Transverse colon (tissue), 4 donors: ENCODE data around the gene MIDN. TPM values are rescaled to one million over a fixed set of nuclear protein-coding genes. Genes with fewer than 3 reads are reported as not detected.

Experiments used
- DNase-seq: peaks from one replicate; pipeline ENCODE4 v3.0.0-alpha.2; 2019
- H3K27ac ChIP-seq, 4 donors: fragments of 200-600 bp; sonication (generic); 2 replicates each; pipeline ENCODE4 v1.5.1; 2016 to 2018; ENCODE audit warnings: inconsistent platforms in 4 of 4
- H3K27me3 ChIP-seq: fragments of 200-600 bp; sonication (generic); 2 replicates; pipeline ENCODE4 v1.5.1; 2017; ENCODE audit warnings: inconsistent platforms
- H3K36me3 ChIP-seq, 4 donors: fragments of 200-600 bp; sonication (generic); 2 replicates each; pipeline ENCODE4 v1.5.1; 2017 to 2019; ENCODE audit warnings: inconsistent platforms in 4 of 4
- H3K4me1 ChIP-seq, 4 donors: fragments of 200-600 bp; sonication (generic); 2 replicates each; pipeline ENCODE4 v1.5.1; 2017 to 2020; ENCODE audit warnings: inconsistent platforms in 4 of 4
- H3K4me3 ChIP-seq, 4 donors: fragments of 200-600 bp; sonication (generic); 1 replicate in 1 of 4; 2 replicates in 3 of 4; pipeline versions ENCODE4 v1.5.1 to v1.6.1; 2017 to 2019; ENCODE audit warnings: inconsistent platforms in 4 of 4
- H3K9me3 ChIP-seq, 2 donors: fragments of 200-600 bp; sonication (generic); 2 replicates each; pipeline ENCODE4 v1.5.1; 2017 to 2019; ENCODE audit warnings: inconsistent platforms in 2 of 2
- CTCF ChIP-seq, 5 experiments: fragments of 200-600 bp in 3 of 5; fragments of 450-650 bp in 2 of 5; sonication (generic) in 3 of 5; IDR thresholded peaks; 1 replicate in 2 of 5; 2 replicates in 3 of 5; pipeline ENCODE4 v1.5.1; 2016 to 2017; ENCODE audit warnings: antibody characterized with exemption in 5 of 5, inconsistent platforms in 3 of 5, mild to moderate bottlenecking in 2 of 5, moderate library complexity in 1 of 5
- EP300 ChIP-seq: sonication (generic); formaldehyde crosslinking; IDR thresholded peaks from one replicate; pipeline ENCODE4 v1.6.1; 2017; ENCODE audit warnings: antibody characterized with exemption, low read depth
- POLR2A ChIP-seq: fragments of 450-650 bp; IDR thresholded peaks from one replicate; pipeline ENCODE4 v1.6.1; 2016; ENCODE audit warnings: antibody characterized with exemption, mild to moderate bottlenecking, moderate library complexity
- POLR2AphosphoS5 ChIP-seq, 3 donors: sonication (generic); formaldehyde crosslinking; IDR thresholded peaks; one replicate each; pipeline ENCODE4 v1.6.1; 2016; ENCODE audit warnings: antibody characterized with exemption in 3 of 3
- whole genome bisulfite sequencing, 2 donors: methylation state at CpG; one replicate each; pipeline ENCODE4 v1.1.5; 2018; ENCODE audit warnings: low coverage in 1 of 2; 5-methylcytosine and 5-hydroxymethylcytosine counted together
- in situ Hi-C, 4 donors: fragments of 200-750 bp; cut with MboI; loops; one replicate each; pipeline versions ENCODE4 v1.15.0 to v1.15.1; 2017; ENCODE audit warnings: low sequenced_read_pairs in 3 of 4, low pct_ligation_motif_present in 1 of 4, low pct_unique_long_range_greater_than_20kb in 1 of 4
- intact Hi-C: fragments of 100-400 bp; cut with DNase I; formaldehyde crosslinking; loops from one replicate; pipeline ENCODE4 v1.15.1; 2023; ENCODE audit warnings: low total_unique reads
- total RNA-seq, 4 donors: library from RNA; depleted of rRNA; stranded (reverse); fragments of >200 nt; gene quantifications; one replicate each; pipeline ENCODE4 v1.1.0, GENCODE V29; 2016

The MIDN gene
- total RNA-seq, 4 donors from 2014 or later, result 89.4 to 379 (median 116) TPM

GRCh38 chr19:1289686-1290025 is 41.3 kb downstream of the MIDN start:
- H3K36me3 ChIP-seq, result no peaks in the 10 kb centered on the region
- peaks cover 15 to 51% (median 41%) of the 10 kb centered on the region in 4 donors for H3K4me1 ChIP-seq
- intact Hi-C loops (loop anchor here (10.0 kb wide), 2 partner anchors 115 to 155 kb away; partner anchors contain the start of genes DAZAP1 and GAMT), in situ Hi-C loops (loop anchor here in 2 of 4 donors (25.0 kb wide), 1 partner anchor 98 kb away; the partner anchor contains the start of gene NDUFS7 (in 2 of the 2))
- no peak for DNase-seq
- H3K4me3 ChIP-seq, result no peak overlapping the region
- peaks cover 72% of the 10 kb centered on the region for H3K27me3 ChIP-seq
- WGBS, 2 donors, result 70 to 80% methylated on average over 4 to 19 of the region's 19 CpGs
- H3K9me3 ChIP-seq, result no peaks in the 10 kb centered on the region
- no peak for TF ChIP-seq POLR2AphosphoS5 (IDR thresholded peaks at IDR 0.05)
- TF ChIP-seq CTCF (IDR thresholded peaks at IDR 0.05), result no peak
- no peak for TF ChIP-seq EP300
- no peak for TF ChIP-seq POLR2A
- H3K27ac ChIP-seq, result no peak overlapping the region

- Histone ChIP-seq H3K4me3 (no peak overlapping the region), H3K27me3 (peaks cover 74% of the 10 kb centered on the region), H3K9me3 (no peaks in the 10 kb centered on the region), H3K4me1 (peaks cover 15 to 46% (median 40%) of the 10 kb centered on the region in 4 donors), H3K36me3 (no peaks in the 10 kb centered on the region), H3K27ac (peak overlapping the region in 3 of 4 donors; percentile 32 to 65 (median 48))
- TF ChIP-seq POLR2AphosphoS5 (IDR thresholded peaks at IDR 0.05), result no peak
- TF ChIP-seq CTCF (IDR thresholded peaks at IDR 0.05), result no peak
- TF ChIP-seq EP300, result no peak
- TF ChIP-seq POLR2A, result no peak
- no peak for DNase-seq
- intact Hi-C loops (loop anchor here (10.0 kb wide), 1 partner anchor 155 kb away; no protein-coding TSS in a partner anchor), in situ Hi-C loops (loop anchor here in 2 of 4 donors (25.0 kb wide), 1 partner anchor 97 kb away; the partner anchor contains the start of gene NDUFS7 (in 2 of the 2))
- WGBS, 2 donors, result 83% methylated on average over 22 of the region's 24 CpGs; no CpG with 5 or more reads in 1 of the 2 donors
Observed at GRCh38 chr19:1290196-1290702, 41.9 kb downstream of the MIDN start.

GRCh38 chr19:1290703-1291651 is 42.6 kb downstream of the MIDN start:
- DNase-seq, result peak; percentile 84
- intact Hi-C loops, result loop anchor here (10.0 kb wide), 1 partner anchor 154 kb away; no protein-coding TSS in a partner anchor
- H3K27me3 ChIP-seq, result peaks cover 74% of the 10 kb centered on the region

GRCh38 chr19:1291761-1292418 is 43.5 kb downstream of the MIDN start:
- Histone ChIP-seq H3K36me3 (no peaks in the 10 kb centered on the region), H3K4me3 (peak overlapping the region in 2 of 4 donors; percentile 3 to 15), H3K27ac (peak overlapping the region; percentile 30 to 82 (median 54)), H3K9me3 (no peaks in the 10 kb centered on the region), H3K27me3 (peaks cover 67% of the 10 kb centered on the region), H3K4me1 (peaks cover 14 to 41% (median 38%) of the 10 kb centered on the region in 4 donors)
- 32 to 60% methylated on average over 1 to 25 of the region's 25 CpGs for WGBS, 2 donors
- in situ Hi-C loops, result loop anchor here in 2 of 4 donors (25.0 kb wide), 1 partner anchor 95 kb away; the partner anchor contains the start of gene NDUFS7 (in 2 of the 2)
- TF ChIP-seq POLR2A (no peak), EP300 (no peak), CTCF (IDR thresholded peaks at IDR 0.05) (no peak), POLR2AphosphoS5 (IDR thresholded peaks at IDR 0.05) (no peak)
- intact Hi-C loops, result loop anchor here (10.0 kb wide), 1 partner anchor 153 kb away; no protein-coding TSS in a partner anchor
- peak; percentile 61 for DNase-seq

More at GRCh38 chr19:1290703-1291651, 42.6 kb downstream of the MIDN start:
- in situ Hi-C loops, result loop anchor here in 2 of 4 donors (25.0 kb wide), 1 partner anchor 96 kb away; the partner anchor contains the start of gene NDUFS7 (in 2 of the 2)
- Histone ChIP-seq H3K36me3 (no peaks in the 10 kb centered on the region), H3K27ac (peak overlapping the region; percentile 30 to 82 (median 56)), H3K9me3 (no peaks in the 10 kb centered on the region), H3K4me3 (peak overlapping the region in 2 of 4 donors; percentile 3 to 15), H3K4me1 (peaks cover 15 to 47% (median 42%) of the 10 kb centered on the region in 4 donors)
- WGBS, 2 donors, result 56 to 64% methylated on average over 3 to 36 of the region's 40 CpGs
- peak; percentile 28 for TF ChIP-seq EP300
- TF ChIP-seq POLR2AphosphoS5 (IDR thresholded peaks at IDR 0.05), result peak in 2 of 3 donors; percentile 32 to 59
- no peak for TF ChIP-seq POLR2A
